Keratinocyte (primary cell): ENCODE results near the gene SNX30.

ENCODE experiments used
- EZH2 ChIP-seq: IDR thresholded peaks from one replicate; pipeline ENCODE4 v1.6.1; 2012; ENCODE audit warnings: inconsistent platforms, mild to moderate bottlenecking, low read length, moderate library complexity
- TF ChIP-seq, protein P1 (sequence below), 3 experiments: IDR thresholded peaks in 1 of 3; conservative IDR thresholded peaks in 1 of 3; optimal IDR thresholded peaks in 1 of 3; 2 replicates in 2 of 3; 3 replicates in 1 of 3; pipeline versions ENCODE3 to v1.5.1; 2011; ENCODE audit warnings: low read length in 3 of 3, mild to moderate bottlenecking in 3 of 3, moderate library complexity in 2 of 3, control low read depth in 1 of 3, inconsistent platforms in 1 of 3; ENCODE audit not compliant: insufficient read depth in 2 of 3; ENCODE audit errors: extremely low read depth in 1 of 3

DNA sequence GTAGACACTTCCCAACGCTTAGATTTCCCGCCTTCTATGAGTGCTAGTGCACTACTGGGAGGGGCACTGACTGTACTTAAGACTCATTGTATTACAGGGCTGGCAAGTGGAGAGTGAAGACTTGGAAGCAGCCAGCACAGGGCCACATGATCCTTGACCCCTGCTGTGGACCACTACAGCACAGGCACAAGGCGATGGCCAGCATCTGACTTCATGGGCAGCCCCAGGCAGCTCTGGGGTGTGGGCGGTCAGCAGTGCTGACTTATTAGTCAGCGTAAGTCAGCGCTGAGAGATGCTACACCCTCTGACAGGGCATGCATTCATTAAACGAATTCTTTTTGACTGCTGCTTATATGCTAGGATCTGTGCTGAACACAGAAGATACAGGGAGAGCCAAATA is 130.8 kb downstream of the SNX30 start:
- TF ChIP-seq, protein P1, sequence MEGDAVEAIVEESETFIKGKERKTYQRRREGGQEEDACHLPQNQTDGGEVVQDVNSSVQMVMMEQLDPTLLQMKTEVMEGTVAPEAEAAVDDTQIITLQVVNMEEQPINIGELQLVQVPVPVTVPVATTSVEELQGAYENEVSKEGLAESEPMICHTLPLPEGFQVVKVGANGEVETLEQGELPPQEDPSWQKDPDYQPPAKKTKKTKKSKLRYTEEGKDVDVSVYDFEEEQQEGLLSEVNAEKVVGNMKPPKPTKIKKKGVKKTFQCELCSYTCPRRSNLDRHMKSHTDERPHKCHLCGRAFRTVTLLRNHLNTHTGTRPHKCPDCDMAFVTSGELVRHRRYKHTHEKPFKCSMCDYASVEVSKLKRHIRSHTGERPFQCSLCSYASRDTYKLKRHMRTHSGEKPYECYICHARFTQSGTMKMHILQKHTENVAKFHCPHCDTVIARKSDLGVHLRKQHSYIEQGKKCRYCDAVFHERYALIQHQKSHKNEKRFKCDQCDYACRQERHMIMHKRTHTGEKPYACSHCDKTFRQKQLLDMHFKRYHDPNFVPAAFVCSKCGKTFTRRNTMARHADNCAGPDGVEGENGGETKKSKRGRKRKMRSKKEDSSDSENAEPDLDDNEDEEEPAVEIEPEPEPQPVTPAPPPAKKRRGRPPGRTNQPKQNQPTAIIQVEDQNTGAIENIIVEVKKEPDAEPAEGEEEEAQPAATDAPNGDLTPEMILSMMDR (optimal IDR thresholded peaks at IDR 0.05 in 1 of 3, IDR thresholded peaks at IDR 0.05 in 1 of 3, conservative IDR thresholded peaks at IDR 0.05 in 1 of 3; ENCODE audit: extremely low read depth in 1 of 3, insufficient read depth in 2 of 3, low read length in 3 of 3): no peak
- TF ChIP-seq EZH2: no peak
